Measurements from ENCODE around the gene TMEM97.

DNA sequence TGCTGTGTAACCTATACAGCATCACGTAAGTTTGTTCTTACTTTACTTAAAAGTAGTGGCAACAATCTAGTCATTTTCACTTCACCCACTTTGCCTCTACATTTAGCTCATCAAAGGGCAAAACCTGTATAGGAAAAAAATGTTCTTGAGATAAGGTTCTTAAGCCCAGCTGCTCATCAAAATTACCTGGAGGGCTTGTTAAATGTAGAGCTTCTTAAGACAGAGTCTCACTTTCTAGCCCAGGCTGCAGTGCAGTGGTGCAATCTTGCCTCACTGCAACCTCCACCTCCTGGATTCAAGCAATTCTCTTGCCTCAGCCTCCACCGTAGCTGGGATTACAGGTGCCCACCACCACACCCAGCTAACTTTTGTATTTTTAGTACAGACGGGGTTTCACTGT is 38.2 kb upstream of the TMEM97 start:
- no peak for TF ChIP-seq ARNTL (CRISPR knock-in tag; IDR thresholded peaks at IDR 0.05; ENCODE audit: borderline replicate concordance, low read depth)
- TF ChIP-seq RARB (CRISPR knock-in tag; IDR thresholded peaks at IDR 0.05) = no peak
- TF ChIP-seq OSR1 (CRISPR knock-in tag; IDR thresholded peaks at IDR 0.05) = no peak
- no peak for TF ChIP-seq CSDC2 (CRISPR knock-in tag; IDR thresholded peaks at IDR 0.05)
- no peak for TF ChIP-seq ZNF70 (CRISPR knock-in tag; IDR thresholded peaks at IDR 0.05)
- no peak for TF ChIP-seq ZFP30 (CRISPR knock-in tag; IDR thresholded peaks at IDR 0.05)
- TF ChIP-seq ESRRG (CRISPR knock-in tag; IDR thresholded peaks at IDR 0.05) = no peak
- TF ChIP-seq, protein P1, sequence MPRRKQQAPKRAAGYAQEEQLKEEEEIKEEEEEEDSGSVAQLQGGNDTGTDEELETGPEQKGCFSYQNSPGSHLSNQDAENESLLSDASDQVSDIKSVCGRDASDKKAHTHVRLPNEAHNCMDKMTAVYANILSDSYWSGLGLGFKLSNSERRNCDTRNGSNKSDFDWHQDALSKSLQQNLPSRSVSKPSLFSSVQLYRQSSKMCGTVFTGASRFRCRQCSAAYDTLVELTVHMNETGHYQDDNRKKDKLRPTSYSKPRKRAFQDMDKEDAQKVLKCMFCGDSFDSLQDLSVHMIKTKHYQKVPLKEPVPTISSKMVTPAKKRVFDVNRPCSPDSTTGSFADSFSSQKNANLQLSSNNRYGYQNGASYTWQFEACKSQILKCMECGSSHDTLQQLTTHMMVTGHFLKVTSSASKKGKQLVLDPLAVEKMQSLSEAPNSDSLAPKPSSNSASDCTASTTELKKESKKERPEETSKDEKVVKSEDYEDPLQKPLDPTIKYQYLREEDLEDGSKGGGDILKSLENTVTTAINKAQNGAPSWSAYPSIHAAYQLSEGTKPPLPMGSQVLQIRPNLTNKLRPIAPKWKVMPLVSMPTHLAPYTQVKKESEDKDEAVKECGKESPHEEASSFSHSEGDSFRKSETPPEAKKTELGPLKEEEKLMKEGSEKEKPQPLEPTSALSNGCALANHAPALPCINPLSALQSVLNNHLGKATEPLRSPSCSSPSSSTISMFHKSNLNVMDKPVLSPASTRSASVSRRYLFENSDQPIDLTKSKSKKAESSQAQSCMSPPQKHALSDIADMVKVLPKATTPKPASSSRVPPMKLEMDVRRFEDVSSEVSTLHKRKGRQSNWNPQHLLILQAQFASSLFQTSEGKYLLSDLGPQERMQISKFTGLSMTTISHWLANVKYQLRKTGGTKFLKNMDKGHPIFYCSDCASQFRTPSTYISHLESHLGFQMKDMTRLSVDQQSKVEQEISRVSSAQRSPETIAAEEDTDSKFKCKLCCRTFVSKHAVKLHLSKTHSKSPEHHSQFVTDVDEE (CRISPR knock-in tag; IDR thresholded peaks at IDR 0.05) = no peak

Data from SK-N-SH treated with all-trans-retinoic acid at 6 μM for 48 hours (cell line).